HG03039 (cell line): Measurements from ENCODE around the gene MAVS.
A peak's percentile ranks its signal among the peaks of the same experiment; 100 is the strongest.
"Not testable (repeated sequence)": the region's sequence is repeated elsewhere in the genome, so short reads cannot be mapped to it uniquely, and the experiment has no call there.

Experiments used
- ATAC-seq: cut with Tn5 transposase; IDR thresholded peaks from one replicate; pipeline ENCODE4 v1.9.1; 2021; ENCODE audit warnings: mild to moderate bottlenecking, moderate library complexity; ENCODE audit not compliant: unreplicated experiment

MAVS gene

GRCh38 chr20:3814928-3815495 lies 31.6 kb upstream of the MAVS start:
- ATAC-seq, result no peak

GRCh38 chr20:3815703-3816315 lies 30.8 kb upstream of the MAVS start:
- no peak for ATAC-seq

- ATAC-seq, result no peak
Observed at GRCh38 chr20:3818155-3819151, 28.2 kb upstream of the MAVS start.

- ATAC-seq, result no peak
Observed at GRCh38 chr20:3819411-3820047, 27.1 kb upstream of the MAVS start.

- ATAC-seq, result peak; percentile 78
Observed at GRCh38 chr20:3820048-3820900, 26.4 kb upstream of the MAVS start, which contains the start of gene AP5S1. Gene AP5S1, plus strand, starts transcription at chr20:3820547. Its CDS starts 1,571 bp downstream, at chr20:3822118.

- ATAC-seq, result no peak
Observed at GRCh38 chr20:3820901-3821727, 25.5 kb upstream of the MAVS start.

- ATAC-seq, result no peak
Observed at GRCh38 chr20:3821996-3822395, 24.6 kb upstream of the MAVS start.

GRCh38 chr20:3823881-3824280 lies 22.8 kb upstream of the MAVS start:
- no peak for ATAC-seq

GRCh38 chr20:3825526-3825925 lies 21.1 kb upstream of the MAVS start:
- ATAC-seq, result no peak

GRCh38 chr20:3826420-3826819 lies 20.2 kb upstream of the MAVS start:
- no peak for ATAC-seq

GRCh38 chr20:3828798-3829197 lies 17.8 kb upstream of the MAVS start:
- ATAC-seq, result no peak

GRCh38 chr20:3829891-3830290 lies 16.7 kb upstream of the MAVS start:
- not testable (repeated sequence) for ATAC-seq

GRCh38 chr20:3836132-3836531 lies 10.5 kb upstream of the MAVS start:
- ATAC-seq, result no peak

GRCh38 chr20:3839328-3839727 lies 7.3 kb upstream of the MAVS start:
- no peak for ATAC-seq

- ATAC-seq, result not testable (repeated sequence)
Observed at GRCh38 chr20:3840201-3840600, 6.4 kb upstream of the MAVS start.

- no peak for ATAC-seq
Observed at GRCh38 chr20:3842348-3842930, 4.2 kb upstream of the MAVS start.

GRCh38 chr20:3843490-3843889 lies 3.1 kb upstream of the MAVS start:
- no peak for ATAC-seq

- not testable (repeated sequence) for ATAC-seq
Observed at GRCh38 chr20:3843990-3844619, 2.5 kb upstream of the MAVS start.

- ATAC-seq, result no peak
Observed at GRCh38 chr20:3846378-3846739, 275 bp upstream of the MAVS start.
